Left ventricle myocardium inferior (tissue), 1 donor: ENCODE measurements around the gene CD109. TPM values are rescaled to one million over a fixed set of nuclear protein-coding genes. Genes with fewer than 3 reads are reported as not detected.

ENCODE experiments used
- DNase-seq: peaks from one replicate; pipeline ENCODE4 v3.0.0-alpha.2; 2020
- H3K27ac ChIP-seq: fragments of 200-600 bp; replicated peaks from 2 replicates; pipeline ENCODE4 v1.8.0; 2021
- H3K27me3 ChIP-seq: fragments of 200-600 bp; 2 replicates; pipeline ENCODE4 v1.8.0; 2021; ENCODE audit warnings: low read depth
- H3K36me3 ChIP-seq: fragments of 200-600 bp; 2 replicates; pipeline ENCODE4 v1.8.0; 2021
- H3K4me1 ChIP-seq: fragments of 200-600 bp; 2 replicates; pipeline ENCODE4 v1.8.0; 2021
- H3K4me3 ChIP-seq: fragments of 200-600 bp; 2 replicates; pipeline ENCODE4 v1.8.0; 2021; ENCODE audit warnings: mild to moderate bottlenecking, moderate library complexity
- H3K9me3 ChIP-seq: fragments of 200-600 bp; replicated peaks from 2 replicates; pipeline ENCODE4 v1.8.0; 2021
- intact Hi-C: fragments of 100-400 bp; cut with micrococcal nuclease; formaldehyde crosslinking; loops from one replicate; pipeline ENCODE4 v1.11.0; 2022
- long read RNA-seq: library from polyadenylated mRNA; unstranded; transcript quantifications from one replicate; pipeline ENCODE4 v2.0.0, GENCODE V29; 2021
- total RNA-seq: library from RNA; stranded (reverse); fragmentation: NEBNext Ultra II Directional; extraction: Animal tissue kit (Norgen Biotek cat#: 25700); gene quantifications from one replicate; pipeline ENCODE4 v1.2.1, GENCODE V29; 2021
- TF ChIP-seq, protein P1 (sequence below): fragments of 200-600 bp; IDR thresholded peaks from 2 replicates; pipeline ENCODE4 v1.8.0; 2021; ENCODE audit warnings: antibody characterized with exemption, mild to moderate bottlenecking, borderline replicate concordance
- donor health status: DM: no; HTN: yes; CAD: no; lungs with severe emphysema.

The CD109 gene
- 9.1 TPM for total RNA-seq
- long read RNA-seq, full-length matches to known transcripts, result 9 of 16 reads
- long read RNA-seq, partial matches to known transcripts, result 0 of 16 reads
- long read RNA-seq, other reads (novel, unspliced or antisense), result 7 of 16 reads

DNA sequence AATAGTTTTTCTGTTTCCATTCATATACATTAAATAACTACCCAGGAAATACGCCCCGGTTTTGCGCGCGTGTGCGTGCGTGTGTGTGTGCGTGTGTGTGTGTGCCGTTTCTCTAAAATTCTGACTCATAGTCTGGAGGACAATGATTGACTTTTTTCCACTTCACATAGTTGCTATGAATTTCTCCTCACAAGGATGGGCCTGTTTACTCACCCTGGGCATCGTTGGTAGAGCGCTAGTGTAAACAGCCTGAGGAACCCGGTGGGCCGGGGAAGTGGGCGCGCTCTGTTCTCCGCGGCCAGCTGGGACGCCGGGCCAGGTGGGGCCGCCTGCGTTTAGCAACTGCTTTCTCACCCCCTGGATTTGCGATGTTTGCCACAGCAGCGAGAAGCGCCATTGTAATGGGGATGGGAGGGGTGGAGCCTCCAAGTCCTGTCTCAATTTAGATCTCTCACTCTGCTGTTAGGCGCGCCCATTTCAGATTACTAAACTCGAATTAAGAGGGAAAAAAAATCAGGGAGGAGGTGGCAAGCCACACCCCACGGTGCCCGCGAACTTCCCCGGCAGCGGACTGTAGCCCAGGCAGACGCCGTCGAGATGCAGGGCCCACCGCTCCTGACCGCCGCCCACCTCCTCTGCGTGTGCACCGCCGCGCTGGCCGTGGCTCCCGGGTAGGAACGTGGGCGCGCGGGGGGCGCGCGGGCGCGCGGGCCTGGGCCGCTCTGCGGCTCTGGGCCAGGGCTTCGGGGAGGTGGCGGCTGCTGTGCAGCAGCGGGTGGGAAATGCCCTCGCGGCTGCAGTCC, at the start of gene CD109:
TSS of gene CD109 (plus strand) at position 585 of the 803 bp plus-strand sequence. CDS start at position 598, 13 bp downstream.
- H3K4me1 ChIP-seq, result peaks cover 47% of the 10 kb centered on the region
- no peaks in the 10 kb centered on the region for H3K27me3 ChIP-seq
- H3K9me3 ChIP-seq, result no peaks in the 10 kb centered on the region
- peak within 1 kb of the TSS; percentile 84 for H3K4me3 ChIP-seq
- H3K27ac ChIP-seq, result peak within 1 kb of the TSS; percentile 86
- TF ChIP-seq, protein P1, sequence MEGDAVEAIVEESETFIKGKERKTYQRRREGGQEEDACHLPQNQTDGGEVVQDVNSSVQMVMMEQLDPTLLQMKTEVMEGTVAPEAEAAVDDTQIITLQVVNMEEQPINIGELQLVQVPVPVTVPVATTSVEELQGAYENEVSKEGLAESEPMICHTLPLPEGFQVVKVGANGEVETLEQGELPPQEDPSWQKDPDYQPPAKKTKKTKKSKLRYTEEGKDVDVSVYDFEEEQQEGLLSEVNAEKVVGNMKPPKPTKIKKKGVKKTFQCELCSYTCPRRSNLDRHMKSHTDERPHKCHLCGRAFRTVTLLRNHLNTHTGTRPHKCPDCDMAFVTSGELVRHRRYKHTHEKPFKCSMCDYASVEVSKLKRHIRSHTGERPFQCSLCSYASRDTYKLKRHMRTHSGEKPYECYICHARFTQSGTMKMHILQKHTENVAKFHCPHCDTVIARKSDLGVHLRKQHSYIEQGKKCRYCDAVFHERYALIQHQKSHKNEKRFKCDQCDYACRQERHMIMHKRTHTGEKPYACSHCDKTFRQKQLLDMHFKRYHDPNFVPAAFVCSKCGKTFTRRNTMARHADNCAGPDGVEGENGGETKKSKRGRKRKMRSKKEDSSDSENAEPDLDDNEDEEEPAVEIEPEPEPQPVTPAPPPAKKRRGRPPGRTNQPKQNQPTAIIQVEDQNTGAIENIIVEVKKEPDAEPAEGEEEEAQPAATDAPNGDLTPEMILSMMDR, result no peak
- peak; percentile 40 for DNase-seq
- H3K36me3 ChIP-seq, result peaks cover 11% of the 10 kb centered on the region
- intact Hi-C loops, result no loop called here

DNA sequence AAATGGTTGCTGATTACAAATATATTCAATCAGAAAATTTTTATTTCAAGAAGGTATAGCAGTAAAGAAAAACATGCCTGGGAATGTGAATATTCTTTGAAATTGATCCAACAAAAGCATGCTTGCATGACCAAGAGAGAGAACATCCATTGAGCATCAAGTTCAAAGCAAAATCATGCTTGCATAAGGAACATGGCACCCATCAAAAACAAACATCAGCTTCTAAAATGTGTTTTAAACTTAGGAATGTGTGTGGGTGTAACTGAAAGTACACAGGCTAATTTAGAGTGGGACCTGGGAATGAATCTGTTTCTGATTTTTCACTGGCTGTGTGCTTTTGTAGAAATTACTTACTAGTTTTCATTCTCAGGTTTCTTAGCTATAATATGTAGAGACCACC, 47.8 kb upstream of the CD109 start:
- Histone ChIP-seq H3K9me3 (no peaks in the 10 kb centered on the region), H3K27ac (no peak overlapping the region), H3K27me3 (no peaks in the 10 kb centered on the region), H3K4me1 (peaks cover 20% of the 10 kb centered on the region), H3K36me3 (peaks cover 30% of the 10 kb centered on the region), H3K4me3 (no peak overlapping the region)
- DNase-seq, result no peak
- intact Hi-C loops, result no loop called here
- TF ChIP-seq, protein P1, result no peak

GRCh38 chr6:73649783-73650182, 46.2 kb upstream of the CD109 start:
- H3K36me3 ChIP-seq, result peaks cover 20% of the 10 kb centered on the region
- H3K27me3 ChIP-seq, result no peaks in the 10 kb centered on the region
- H3K9me3 ChIP-seq, result no peaks in the 10 kb centered on the region
- peaks cover 34% of the 10 kb centered on the region for H3K4me1 ChIP-seq
- no peak overlapping the region for H3K27ac ChIP-seq
- no peak overlapping the region for H3K4me3 ChIP-seq
- TF ChIP-seq, protein P1, result no peak
- no peak for DNase-seq
- intact Hi-C loops, result no loop called here

- peak overlapping the region; percentile 99 for H3K27ac ChIP-seq
- H3K4me1 ChIP-seq, result peaks cover 33% of the 10 kb centered on the region
- H3K9me3 ChIP-seq, result no peaks in the 10 kb centered on the region
- TF ChIP-seq, protein P1, result peak; percentile 55
- peak overlapping the region; percentile 100 for H3K4me3 ChIP-seq
- H3K36me3 ChIP-seq, result peaks cover 17% of the 10 kb centered on the region
- no peaks in the 10 kb centered on the region for H3K27me3 ChIP-seq
- peak; percentile 43 for DNase-seq
- intact Hi-C loops, result no loop called here
Measured at GRCh38 chr6:73652637-73653570, 43.1 kb upstream of the CD109 start.
